Stimulated activated CD8-positive, alpha-beta memory T cell treated with anti-CD3 and anti-CD28 coated beads, Interleukin-7, amount 100 ng/mL, for 48 hours (primary cell): Measurements from ENCODE around the gene SCD5.
"Not testable (repeated sequence)": the region's sequence is repeated elsewhere in the genome, so short reads cannot be mapped to it uniquely, and the experiment has no call there.

Experiments used
- DNase-seq, 2 donors: peaks; one replicate each; pipeline ENCODE4 v3.0.0-alpha.2; 2020; ENCODE audit warnings: low read depth in 1 of 2; ENCODE audit errors: extremely low read depth in 1 of 2

The SCD5 gene

DNA sequence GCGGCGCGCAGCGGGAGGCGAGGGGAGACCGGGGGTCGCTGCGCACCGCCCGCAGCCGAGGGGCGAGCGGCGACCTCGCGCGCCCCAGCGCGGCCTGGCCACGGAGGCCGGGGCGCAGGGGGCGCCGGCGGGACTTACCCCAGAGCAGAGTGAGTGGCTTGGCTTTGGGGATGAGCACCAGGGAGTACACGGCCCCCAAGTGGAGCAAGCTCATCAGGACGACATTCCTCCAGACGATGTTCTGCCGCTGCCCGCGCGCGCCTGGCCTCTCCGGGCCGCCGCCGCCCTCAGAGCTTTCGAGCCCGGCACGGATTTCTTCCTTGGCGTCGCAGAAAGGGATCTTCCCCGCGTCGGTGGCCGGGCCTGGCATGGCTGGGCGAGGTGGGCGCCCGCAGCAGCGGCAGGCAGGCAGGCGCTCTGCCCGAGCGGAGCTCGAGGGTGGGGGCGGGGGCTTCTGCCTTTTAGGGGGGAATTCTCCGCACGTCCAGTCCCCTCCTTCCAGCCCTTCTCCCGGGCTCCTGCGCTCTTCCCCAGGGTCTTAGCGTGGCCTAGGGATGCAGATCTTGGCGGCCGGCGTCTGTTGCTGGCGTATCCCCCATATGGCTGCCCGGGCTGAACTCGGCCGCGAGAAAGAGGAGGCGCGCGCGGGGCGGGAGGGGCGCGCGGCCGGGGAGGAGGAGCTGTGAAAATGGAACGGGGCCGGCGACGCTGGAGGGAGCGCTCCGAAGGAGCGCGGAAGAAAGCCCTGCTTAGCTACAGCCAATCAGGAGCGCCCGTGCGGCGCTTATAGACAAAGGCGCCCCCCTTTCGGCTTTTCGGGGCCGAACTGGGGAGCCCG lies at the start of gene SCD5:
Gene SCD5 (minus strand): TSS at position 629 of the 838 bp plus-strand sequence. CDS start 259 bp downstream, at position 370.
- peak; percentile 46 to 59 for DNase-seq

GRCh38 chr4:82842593-82842992 lies 44.0 kb upstream of the SCD5 start:
- no peak for DNase-seq

- DNase-seq: no peak
Observed at GRCh38 chr4:82839624-82840023, 41.0 kb upstream of the SCD5 start.

DNA sequence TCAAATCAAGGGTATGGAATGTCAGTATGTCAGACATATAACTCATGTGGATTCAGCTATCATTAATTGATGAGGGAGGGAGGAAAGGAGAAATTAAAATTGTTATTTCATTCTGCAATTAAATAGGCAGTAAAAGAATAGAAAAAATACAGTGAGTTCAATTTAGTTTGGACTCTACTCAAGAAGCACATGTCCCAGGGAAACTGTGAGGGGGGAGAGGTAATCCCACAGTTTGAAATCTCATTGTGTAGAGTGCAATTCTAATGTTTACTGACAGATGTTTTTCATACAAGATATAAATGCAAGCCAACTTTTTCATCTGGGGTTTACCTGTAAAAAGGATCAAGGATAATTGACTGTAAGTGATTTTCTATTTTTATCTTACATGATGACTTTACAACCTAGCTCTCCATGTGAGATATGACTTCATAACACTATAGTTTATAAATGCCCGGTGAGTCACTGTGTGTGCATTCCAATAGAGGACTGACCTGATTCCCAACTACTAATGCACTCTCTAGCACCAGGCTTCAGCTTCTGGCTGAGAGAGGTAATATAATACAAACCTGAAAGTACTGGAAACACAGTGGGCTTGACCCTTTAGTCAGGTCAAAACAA lies 35.2 kb upstream of the SCD5 start:
- no peak for DNase-seq

GRCh38 chr4:82833060-82833459 lies 34.5 kb upstream of the SCD5 start:
- not testable (repeated sequence) for DNase-seq

- DNase-seq: no peak
Observed at GRCh38 chr4:82825425-82825824, 26.8 kb upstream of the SCD5 start.

- DNase-seq: no peak
Observed at GRCh38 chr4:82823062-82823461, 24.5 kb upstream of the SCD5 start.

GRCh38 chr4:82820689-82821088 lies 22.1 kb upstream of the SCD5 start:
- no peak for DNase-seq

DNA sequence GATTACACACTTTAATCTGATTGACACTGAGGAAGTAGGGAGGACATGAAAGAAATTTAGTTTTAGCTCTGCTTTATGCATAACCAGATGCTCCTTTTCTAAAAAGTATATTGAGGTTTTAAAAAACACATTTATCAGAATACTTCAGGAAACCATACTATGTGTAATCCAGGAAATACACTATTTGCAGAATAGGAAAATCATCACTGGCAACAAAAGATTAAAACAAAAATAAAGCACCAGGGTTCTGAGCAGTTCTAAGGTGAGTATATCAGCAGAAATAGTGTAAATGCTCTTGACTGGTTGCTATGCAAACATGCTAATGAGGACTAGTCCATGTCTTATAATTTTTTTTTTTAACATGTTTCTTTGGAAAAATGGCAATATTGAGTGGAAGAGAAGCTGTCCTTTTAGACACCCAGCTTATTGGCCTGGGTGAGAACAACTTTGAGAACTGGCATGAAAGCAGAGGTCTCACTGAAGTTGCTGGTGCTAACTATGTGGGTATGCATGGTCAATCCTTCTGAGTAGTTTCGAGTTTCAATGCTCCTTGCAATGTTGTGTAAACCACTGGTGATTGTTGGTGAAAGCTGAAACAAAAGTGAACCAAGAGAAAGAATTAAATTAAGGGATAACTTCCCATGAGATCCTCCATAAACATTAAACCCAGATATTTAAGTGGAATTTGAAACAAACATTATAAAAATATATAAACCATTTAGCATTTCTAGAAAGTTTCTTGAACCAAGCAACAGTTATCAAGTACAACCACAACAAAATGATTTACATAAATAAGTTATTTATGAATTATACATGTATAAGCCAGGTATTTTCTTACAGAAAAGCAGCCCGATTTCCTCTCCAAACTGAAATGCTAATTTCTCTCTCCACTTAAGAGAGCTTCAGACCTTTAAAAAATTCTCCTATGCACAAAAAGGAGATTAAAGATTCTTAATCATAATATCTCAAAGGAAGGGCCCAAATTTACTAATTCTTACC lies 20.4 kb upstream of the SCD5 start:
- no peak for DNase-seq

GRCh38 chr4:82816874-82817273 lies 18.3 kb upstream of the SCD5 start:
- not testable (repeated sequence) for DNase-seq

DNA sequence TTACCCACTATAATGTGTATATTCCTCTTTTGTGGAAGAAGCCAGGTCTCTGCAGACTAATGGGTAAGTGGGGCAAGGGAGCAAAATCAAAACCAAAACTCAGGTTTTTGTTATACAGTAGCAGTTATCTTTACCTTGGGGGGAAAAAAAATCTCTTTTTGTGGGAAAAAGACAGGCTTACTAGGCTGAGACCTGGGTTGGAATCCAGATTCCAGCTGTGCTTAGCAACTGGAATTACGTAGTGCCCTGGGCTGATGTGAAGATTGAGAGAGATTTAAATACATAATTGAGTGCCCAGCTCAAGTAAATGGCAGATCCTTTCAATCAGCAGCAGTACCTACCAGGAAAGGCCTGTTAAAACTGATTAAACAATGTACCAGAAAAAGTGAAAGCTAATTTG lies 15.4 kb upstream of the SCD5 start:
- no peak for DNase-seq

DNA sequence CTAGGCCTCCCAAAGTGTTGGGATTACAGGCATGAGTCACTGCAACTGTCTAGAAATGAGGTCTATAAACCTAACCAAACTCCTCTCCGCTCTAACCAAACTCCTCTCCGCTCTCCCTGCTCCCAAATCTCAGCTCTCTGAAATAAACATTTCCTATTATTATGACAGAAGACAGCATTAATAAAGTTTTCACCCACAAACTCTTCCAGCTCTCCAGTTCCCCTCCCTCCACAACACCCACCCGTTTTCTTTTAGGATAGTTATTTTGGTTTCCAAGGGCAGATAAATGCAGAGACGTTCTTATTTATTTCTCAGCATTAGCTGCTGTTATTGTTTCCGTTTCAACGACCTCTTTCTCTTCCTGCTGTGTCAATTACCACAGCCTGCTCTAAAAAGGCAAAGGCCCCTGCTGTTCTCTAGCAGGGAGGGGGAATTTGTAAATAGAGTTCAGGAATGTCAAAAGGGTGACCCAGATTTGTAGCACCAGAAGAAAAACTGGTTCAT lies 13.3 kb upstream of the SCD5 start:
- no peak for DNase-seq

DNA sequence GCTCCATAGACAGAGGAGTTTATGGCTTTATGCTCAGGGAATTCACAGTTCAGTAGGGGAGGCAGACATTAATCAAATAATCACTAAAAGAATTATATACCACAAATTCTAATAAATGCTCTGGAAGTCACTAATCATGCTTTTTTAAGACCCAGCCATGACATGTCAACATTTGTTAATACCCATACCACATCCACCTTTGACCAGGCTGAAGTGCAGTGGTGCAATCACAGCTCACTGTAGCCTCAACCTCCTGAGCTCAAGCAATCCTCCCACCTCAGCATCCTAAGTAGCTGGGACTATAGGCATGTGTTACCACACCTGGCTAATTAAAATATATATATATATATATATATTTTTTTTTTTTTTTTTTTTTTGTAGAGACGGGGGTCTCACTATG lies 12.8 kb upstream of the SCD5 start:
- DNase-seq: no peak

DNA sequence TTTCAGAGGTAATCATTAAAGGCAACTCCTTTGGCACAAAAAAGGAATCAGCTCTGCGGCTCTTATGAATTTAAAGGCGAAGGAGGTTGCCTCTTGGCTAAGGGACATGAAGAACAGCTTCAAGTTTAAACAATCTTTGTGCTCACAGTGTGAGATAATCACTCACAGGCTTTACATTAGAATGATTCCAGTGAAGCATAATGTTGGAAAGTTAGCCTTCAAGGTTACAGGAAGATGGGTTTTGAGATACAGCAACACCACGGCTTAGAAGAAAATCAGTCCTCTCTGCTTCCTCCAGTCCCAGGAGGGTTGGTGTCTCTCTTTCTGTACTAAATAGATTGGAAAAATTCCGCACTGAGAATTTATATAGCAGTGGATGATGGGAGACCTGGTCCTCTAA lies 11.6 kb upstream of the SCD5 start:
- no peak for DNase-seq

DNA sequence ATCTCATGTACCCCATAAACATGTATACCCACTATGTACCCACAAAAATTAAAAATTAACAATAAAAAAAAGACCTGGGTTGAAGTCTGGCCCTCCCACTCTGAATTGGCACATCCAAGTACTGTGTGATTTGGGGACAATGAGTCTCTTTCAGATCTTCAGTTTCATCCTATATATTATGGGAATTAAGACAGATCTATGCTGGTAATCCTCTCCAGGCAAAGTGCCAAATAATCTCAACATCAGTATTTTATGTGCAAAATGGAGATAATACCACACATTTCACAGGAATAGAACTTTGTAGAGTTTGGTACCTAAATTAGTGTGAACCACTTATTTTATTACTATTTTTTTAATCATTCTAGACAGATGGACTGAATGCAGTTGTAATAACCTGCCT lies 11.0 kb upstream of the SCD5 start:
- no peak for DNase-seq

GRCh38 chr4:82803746-82804145 lies 5.2 kb upstream of the SCD5 start:
- DNase-seq: no peak

DNA sequence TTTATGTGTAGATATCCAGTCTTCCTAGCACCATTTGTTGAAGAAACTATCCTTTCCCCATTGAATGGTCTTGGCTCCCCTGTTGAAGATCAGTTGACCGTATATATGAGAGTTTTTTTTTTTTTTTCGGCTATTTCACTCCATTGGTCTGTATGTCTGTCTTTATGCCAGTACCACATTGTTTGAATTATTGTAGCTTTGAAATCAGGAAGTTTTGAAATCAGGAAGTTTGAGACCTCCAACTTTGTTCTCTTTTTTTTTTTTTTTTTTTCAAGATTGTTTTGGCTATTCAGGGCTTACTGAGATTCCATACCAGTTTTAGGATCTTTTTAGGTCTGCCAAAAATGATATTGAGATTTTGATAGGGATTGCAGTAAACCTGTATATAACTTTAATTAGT lies 4.3 kb upstream of the SCD5 start:
- no peak for DNase-seq

DNA sequence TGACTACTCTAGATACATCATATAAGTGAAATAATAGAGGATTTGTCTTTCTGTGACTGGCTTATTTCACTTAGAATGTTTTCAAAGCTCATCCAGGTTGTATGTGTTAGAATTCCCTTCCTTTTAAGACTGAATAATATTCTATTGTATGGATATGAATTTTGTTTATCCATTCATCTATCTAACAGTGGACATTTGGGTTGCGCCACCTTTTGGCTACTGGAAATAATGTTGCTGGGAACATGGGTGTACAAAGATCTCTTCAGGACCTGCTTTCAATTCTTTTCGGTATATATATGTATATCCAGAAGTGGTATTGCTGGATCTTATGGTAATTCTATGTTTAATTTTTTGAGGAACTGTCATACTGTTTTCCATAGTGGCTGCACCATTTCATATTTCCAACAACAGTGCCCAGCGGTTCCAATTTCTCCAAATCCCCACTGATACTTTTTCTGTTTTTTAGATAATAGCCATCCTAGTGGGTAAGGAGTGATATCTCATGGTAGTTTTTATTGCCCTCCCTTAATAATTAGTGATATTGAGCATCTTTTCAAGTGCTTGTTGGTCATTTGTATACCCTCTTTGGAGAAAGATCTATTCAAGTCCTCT lies 3.4 kb upstream of the SCD5 start:
- no peak for DNase-seq

DNA sequence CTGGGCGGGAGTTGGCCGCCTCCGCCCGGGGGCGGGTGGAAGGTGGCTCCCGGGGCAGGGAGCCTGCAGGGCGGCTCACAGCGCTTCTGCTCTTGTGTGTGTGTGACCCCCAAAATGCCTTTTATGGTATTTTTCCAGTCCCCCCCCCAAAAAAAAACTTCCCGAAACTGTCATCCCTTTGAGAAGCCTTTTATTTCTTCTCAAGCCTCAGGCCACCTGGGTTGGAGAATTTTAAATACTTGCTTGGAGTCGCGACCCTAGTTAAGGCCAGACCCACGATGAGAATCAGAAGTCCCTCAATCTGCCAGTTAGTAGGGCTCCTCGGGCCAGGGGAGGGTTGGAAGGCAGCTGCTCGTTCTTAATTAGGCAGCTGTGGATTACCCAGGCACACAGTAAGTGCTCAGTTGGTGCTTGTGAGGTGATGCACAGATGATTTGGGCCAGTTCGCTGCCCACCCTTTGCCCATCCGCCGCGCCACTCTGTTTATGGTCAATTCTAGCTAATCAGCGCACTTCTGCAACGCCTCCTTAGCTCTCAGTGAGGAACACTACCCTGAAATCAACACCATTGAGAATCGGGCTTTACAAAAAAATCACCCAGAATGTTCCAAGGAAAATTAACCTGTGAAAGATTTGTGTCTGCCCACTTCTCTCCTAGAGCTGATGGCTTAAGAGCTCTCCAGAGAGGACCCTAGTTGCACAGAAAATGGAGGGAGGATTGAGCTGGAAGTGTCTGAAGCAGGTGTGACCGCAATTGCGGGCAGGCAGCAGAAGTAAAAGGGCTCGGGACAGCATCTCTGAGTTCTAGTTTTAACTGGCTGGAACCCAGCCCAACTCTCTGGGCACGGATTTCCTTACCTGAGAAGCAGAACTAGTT lies 648 bp upstream of the SCD5 start:
- DNase-seq: no peak
